GM23248 (cell line): Measurements from ENCODE around the gene ANAPC15. TPM values are rescaled to one million over a fixed set of nuclear protein-coding genes. Genes with fewer than 3 reads are reported as not detected.

Experiments used
- DNase-seq: peaks from one replicate; pipeline ENCODE4 v3.0.0-alpha.2; 2015
- H2AFZ ChIP-seq: fragments of 200-600 bp; sonication (generic); 2 replicates; pipeline ENCODE4 v1.6.1; 2016; ENCODE audit warnings: antibody characterized with exemption
- H3F3A ChIP-seq: fragments of 200-600 bp; sonication (generic); 2 replicates; pipeline ENCODE4 v1.6.1; 2016; ENCODE audit warnings: mild to moderate bottlenecking, antibody characterized with exemption, mixed run types; ENCODE audit not compliant: insufficient read depth
- H3K27ac ChIP-seq: fragments of 200-600 bp; sonication (generic); 2 replicates; pipeline ENCODE4 v1.5.1; 2016; ENCODE audit warnings: mild to moderate bottlenecking
- H3K27me3 ChIP-seq: fragments of 200-600 bp; sonication (generic); replicated peaks from 2 replicates; pipeline ENCODE4 v1.6.1; 2016; ENCODE audit warnings: mild to moderate bottlenecking; ENCODE audit not compliant: insufficient read depth
- H3K36me3 ChIP-seq: fragments of 200-600 bp; sonication (generic); 2 replicates; pipeline ENCODE4 v1.6.1; 2016; ENCODE audit warnings: low read depth, mild to moderate bottlenecking
- H3K4me1 ChIP-seq: fragments of 200-600 bp; sonication (generic); 2 replicates; pipeline ENCODE4 v1.6.1; 2016; ENCODE audit warnings: mild to moderate bottlenecking; ENCODE audit not compliant: insufficient read depth
- H3K4me2 ChIP-seq: fragments of 200-600 bp; sonication (generic); one replicate; pipeline ENCODE4 v1.6.1; 2016; ENCODE audit warnings: mild to moderate bottlenecking; ENCODE audit not compliant: unreplicated experiment
- H3K4me3 ChIP-seq: fragments of 200-600 bp; sonication (generic); 2 replicates; pipeline ENCODE4 v1.5.1; 2016; ENCODE audit warnings: mild to moderate bottlenecking
- H3K79me2 ChIP-seq: fragments of 200-600 bp; sonication (generic); 2 replicates; pipeline ENCODE4 v1.6.1; 2016; ENCODE audit warnings: mild to moderate bottlenecking; ENCODE audit not compliant: insufficient read depth
- H3K9ac ChIP-seq: fragments of 200-600 bp; sonication (generic); 2 replicates; pipeline ENCODE4 v1.6.1; 2016; ENCODE audit warnings: mild to moderate bottlenecking
- H3K9me2 ChIP-seq: fragments of 200-600 bp; sonication (generic); 2 replicates; pipeline ENCODE4 v1.6.1; 2016; ENCODE audit warnings: mixed run types, mild to moderate bottlenecking, moderate library complexity; ENCODE audit not compliant: insufficient read depth
- H3K9me3 ChIP-seq: fragments of 200-600 bp; sonication (generic); one replicate; pipeline ENCODE4 v1.6.1; 2017; ENCODE audit warnings: low read depth
- H4K20me1 ChIP-seq: fragments of 200-600 bp; sonication (generic); 2 replicates; pipeline ENCODE4 v1.6.0; 2016; ENCODE audit not compliant: insufficient read depth
- EZH2 ChIP-seq: fragments of 200-600 bp; sonication (generic); IDR thresholded peaks from 2 replicates; pipeline ENCODE4 v1.6.1; 2018; ENCODE audit warnings: antibody characterized with exemption, mild to moderate bottlenecking; ENCODE audit not compliant: insufficient read depth, poor library complexity, severe bottlenecking
- EZH2phosphoT487 ChIP-seq: fragments of 200-600 bp; sonication (generic); IDR thresholded peaks from 2 replicates; pipeline ENCODE4 v1.6.1; 2018; ENCODE audit warnings: antibody characterized with exemption, moderate library complexity, mild to moderate bottlenecking, low read depth; ENCODE audit not compliant: insufficient read depth
- WGBS, 2 experiments: methylation state at CpG; one replicate each; pipeline ENCODE4 v1.1.6; 2015 to 2017; ENCODE audit warnings: low lambda C conversion rate in 2 of 2, low coverage in 1 of 2; ENCODE audit errors: missing lambda C conversion rate in 2 of 2; 5-methylcytosine and 5-hydroxymethylcytosine counted together
- in situ Hi-C: fragments of 300-500 bp; cut with MboI; formaldehyde crosslinking; loops from 2 replicates; pipeline ENCODE4 v1.15.0; 2020
- polyA plus RNA-seq: library from polyadenylated mRNA; unstranded; fragments of >200 nt; fragmentation: Nextera tagmentation; extraction: Ambion mirVana; gene quantifications from 2 replicates; pipeline ENCODE4 v1.2.1, GENCODE V29; 2016
- total RNA-seq: library from RNA; depleted of rRNA; stranded (reverse); fragments of >200 nt; shearing (Covaris generic); gene quantifications from 2 replicates; pipeline ENCODE4 v1.2.3, GENCODE V29; 2014

The ANAPC15 gene
- total and polyA plus RNA-seq, 2 experiments from 2014 or later, result 38.7 to 62.4 TPM

DNA sequence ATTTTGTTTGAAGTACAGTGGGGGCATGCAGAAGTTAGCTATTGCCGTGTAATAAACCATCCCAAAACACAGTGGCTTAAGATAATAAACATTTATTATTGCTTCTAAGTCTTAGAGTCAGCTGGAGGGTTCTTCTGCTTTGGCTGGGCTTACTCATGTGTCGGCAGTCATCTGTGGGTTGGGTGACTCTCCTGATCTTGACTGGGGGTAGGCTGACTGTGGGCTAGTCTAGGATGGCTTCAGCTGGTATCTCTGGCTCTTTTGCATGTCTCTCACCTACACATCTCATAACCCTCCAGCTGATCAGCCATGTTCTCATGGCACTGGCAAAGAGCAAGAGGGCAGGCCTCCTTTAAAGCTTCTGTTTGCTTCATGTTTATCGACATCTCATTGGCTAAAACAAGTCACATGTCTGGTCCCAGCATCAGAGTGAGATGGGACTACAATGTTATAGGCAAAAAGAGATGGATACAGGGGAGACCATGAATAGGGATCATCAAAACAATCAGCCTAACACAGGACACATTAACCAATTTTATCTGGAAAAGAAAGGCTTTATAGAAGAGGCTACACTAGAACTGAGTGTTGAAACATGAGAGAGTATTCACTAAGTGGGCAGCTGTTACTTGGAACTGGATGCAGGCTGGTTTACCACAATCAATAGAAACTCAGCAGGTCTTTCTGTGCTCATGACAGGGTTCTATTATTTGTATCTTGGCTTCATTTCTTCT, 26.7 kb downstream of the ANAPC15 start:
- peaks cover 40% of the 10 kb centered on the region; the same call in 1 of the 2 replicates for H3F3A ChIP-seq
- no peaks in the 10 kb centered on the region for H4K20me1 ChIP-seq
- 0 out of 2 replicates have a peak, but pooled peaks cover 5% of the 10 kb centered on the region for H3K79me2 ChIP-seq
- 0 out of 2 replicates have a peak, but pooled peaks cover 4% of the 10 kb centered on the region for H3K36me3 ChIP-seq
- no peaks in the 10 kb centered on the region for H3K9me3 ChIP-seq
- H3K9me2 ChIP-seq, result no peaks in the 10 kb centered on the region
- no peak overlapping the region for H3K4me3 ChIP-seq
- H2AFZ ChIP-seq, result no peak overlapping the region
- no peaks in the 10 kb centered on the region for H3K27me3 ChIP-seq
- WGBS, 2 experiments, result 96 to 98% methylated on average over 3 of the region's 3 CpGs
- in situ Hi-C loops, result no loop called here
- DNase-seq, result no peak
- H3K27ac ChIP-seq, result no peak overlapping the region
- H3K4me2 ChIP-seq, result no peak overlapping the region
- H3K9ac ChIP-seq, result no peak overlapping the region
- TF ChIP-seq EZH2phosphoT487 (no peak), EZH2 (no peak)
- H3K4me1 ChIP-seq, result no peaks in the 10 kb centered on the region

DNA sequence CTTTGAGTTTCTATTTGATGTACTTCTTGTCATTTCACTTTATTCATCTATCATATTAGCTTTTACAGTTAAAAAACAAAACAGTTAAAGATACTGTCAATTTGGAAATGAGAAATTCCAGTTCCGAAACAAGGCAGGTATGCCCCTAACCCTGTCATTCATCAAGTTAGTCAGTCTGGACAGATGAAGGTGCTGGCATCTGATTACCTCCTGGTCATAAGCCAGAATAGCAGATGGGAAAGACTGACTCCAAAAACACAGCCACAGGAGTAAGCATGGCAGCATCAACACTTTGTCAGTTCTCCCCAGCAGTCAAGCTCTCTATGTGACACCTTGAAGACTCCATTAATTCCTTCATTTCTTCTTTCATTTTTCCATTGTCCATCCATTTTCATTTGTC, 27.5 kb downstream of the ANAPC15 start:
- H3K4me1 ChIP-seq, result no peaks in the 10 kb centered on the region
- H3K4me3 ChIP-seq, result no peak overlapping the region
- peaks cover 37% of the 10 kb centered on the region; the same call in 1 of the 2 replicates for H3F3A ChIP-seq
- no peak for DNase-seq
- no peaks in the 10 kb centered on the region for H3K9me2 ChIP-seq
- no peak overlapping the region for H2AFZ ChIP-seq
- H3K4me2 ChIP-seq, result no peak overlapping the region
- H3K27ac ChIP-seq, result no peak overlapping the region
- H3K79me2 ChIP-seq, result peaks cover 6% of the 10 kb centered on the region
- 0 out of 2 replicates have a peak, but pooled peaks cover 2% of the 10 kb centered on the region for H3K36me3 ChIP-seq
- in situ Hi-C loops, result no loop called here
- no peaks in the 10 kb centered on the region for H3K9me3 ChIP-seq
- no peak overlapping the region for H3K9ac ChIP-seq
- H3K27me3 ChIP-seq, result no peaks in the 10 kb centered on the region
- 95 to 100% methylated on average over 1 of the region's 1 CpG for WGBS, 2 experiments
- no peaks in the 10 kb centered on the region for H4K20me1 ChIP-seq
- TF ChIP-seq EZH2 (no peak), EZH2phosphoT487 (no peak)

DNA sequence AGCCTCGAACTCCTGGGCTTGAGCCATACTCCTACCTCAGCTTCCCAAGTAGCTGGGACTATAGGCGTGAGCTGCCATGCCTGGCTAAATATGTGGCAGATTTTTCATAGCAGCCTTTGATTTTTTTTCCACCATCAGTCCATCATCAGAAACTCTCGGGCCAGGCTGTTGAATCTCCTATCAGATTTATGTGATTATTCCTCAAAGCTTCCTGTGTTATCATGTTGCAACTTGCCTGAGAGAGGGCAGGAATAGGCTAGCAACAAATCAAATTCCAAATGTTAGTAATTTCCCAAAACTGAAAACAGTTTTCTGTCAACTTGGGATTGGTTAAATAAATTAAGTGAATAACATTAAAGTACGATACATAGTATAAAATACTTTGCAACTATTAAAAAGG, 28.4 kb downstream of the ANAPC15 start:
- Histone ChIP-seq H3K4me3 (no peak overlapping the region), H3K27ac (no peak overlapping the region), H3K9ac (no peak overlapping the region), H2AFZ (no peak overlapping the region), H3K9me2 (no peaks in the 10 kb centered on the region), H3K9me3 (no peaks in the 10 kb centered on the region), H3K27me3 (no peaks in the 10 kb centered on the region), H3F3A (peaks cover 35% of the 10 kb centered on the region; the same call in 1 of the 2 replicates), H3K4me1 (no peaks in the 10 kb centered on the region), H4K20me1 (no peaks in the 10 kb centered on the region), H3K36me3 (no peaks in the 10 kb centered on the region), H3K79me2 (peaks cover 11% of the 10 kb centered on the region), H3K4me2 (no peak overlapping the region)
- TF ChIP-seq EZH2, result no peak
- no peak for TF ChIP-seq EZH2phosphoT487
- WGBS, 2 experiments, result 74 to 90% methylated on average over 4 of the region's 4 CpGs
- in situ Hi-C loops, result no loop called here
- no peak for DNase-seq

- Histone ChIP-seq H3K4me1 (peaks cover 6% of the 10 kb centered on the region), H3K9ac (no peak overlapping the region), H3K27me3 (no peaks in the 10 kb centered on the region), H3K9me3 (no peaks in the 10 kb centered on the region), H3K27ac (no peak overlapping the region), H2AFZ (no peak overlapping the region), H3K4me2 (no peak overlapping the region), H3K36me3 (no peaks in the 10 kb centered on the region), H3K4me3 (no peak overlapping the region), H4K20me1 (no peaks in the 10 kb centered on the region), H3K79me2 (peaks cover 18% of the 10 kb centered on the region), H3K9me2 (no peaks in the 10 kb centered on the region), H3F3A (peaks cover 39% of the 10 kb centered on the region)
- TF ChIP-seq EZH2, result no peak
- no peak for DNase-seq
- WGBS, 2 experiments, result 80 to 84% methylated on average over 2 of the region's 2 CpGs
- in situ Hi-C loops, result no loop called here
These were observed 29.1 kb downstream of the ANAPC15 start for GRCh38 chr11:72083414-72083813.
